CD4-positive, alpha-beta memory T cell (primary cell): ENCODE results near the gene SIGLEC7. TPM values are rescaled to one million over a fixed set of nuclear protein-coding genes. Genes with fewer than 3 reads are reported as not detected.
A peak's percentile ranks its signal among the peaks of the same experiment; 100 is the strongest.

Experiments
- CTCF ChIA-PET: fragments of 350-600 bp; sonication (Branson Sonifier 250); formaldehyde crosslinking; loops from one replicate; lab custom pipeline; 2021; ENCODE audit warnings: inconsistent platforms; ENCODE audit not compliant: partially characterized antibody; lab: Charles Lee
- POLR2A ChIA-PET: fragments of 350-600 bp; sonication (Branson Sonifier 250); formaldehyde crosslinking; loops from one replicate; lab custom pipeline; 2021; ENCODE audit not compliant: partially characterized antibody; lab: Charles Lee
- DNase-seq, 5 donors: peaks; one replicate each; pipeline versions ENCODE4 v3.0.0 to v3.0.0-alpha.2; 2020 to 2022; ENCODE audit warnings: mixed read lengths in 1 of 5
- H3K27ac ChIP-seq: one replicate; pipeline ENCODE4 v1.7.0; 2013; ENCODE audit warnings: low read depth, low read length
- H3K27me3 ChIP-seq: 2 replicates; pipeline ENCODE4 v1.7.0; 2013; ENCODE audit warnings: mild to moderate bottlenecking, low read length, moderate library complexity; ENCODE audit not compliant: insufficient read depth
- H3K36me3 ChIP-seq: 2 replicates; pipeline ENCODE4 v1.7.0; 2013; ENCODE audit warnings: mild to moderate bottlenecking, low read length, moderate library complexity; ENCODE audit not compliant: insufficient read depth
- H3K4me1 ChIP-seq: 2 replicates; pipeline ENCODE4 v1.7.0; 2013; ENCODE audit warnings: mild to moderate bottlenecking, low read length, moderate library complexity; ENCODE audit not compliant: insufficient read depth
- H3K4me3 ChIP-seq, 2 donors: one replicate each; pipeline ENCODE4 v1.7.0; 2013; ENCODE audit warnings: low read length in 2 of 2, mild to moderate bottlenecking in 1 of 2
- H3K9me3 ChIP-seq, 2 donors: one replicate each; pipeline ENCODE4 v1.7.0; 2013; ENCODE audit warnings: low read length in 2 of 2, control low read depth in 1 of 2; ENCODE audit not compliant: control insufficient read depth in 1 of 2
- H3K27ac Mint-ChIP-seq, 7 donors: one replicate each; pipeline ENCODE4 v1.8.0; 2020 to 2021; ENCODE audit warnings: mixed read lengths in 7 of 7, mild to moderate bottlenecking in 6 of 7, inconsistent platforms in 3 of 7, moderate library complexity in 3 of 7
- H3K27me3 Mint-ChIP-seq, 2 donors: one replicate each; pipeline ENCODE4 v1.8.0; 2020 to 2021; ENCODE audit warnings: mixed read lengths in 2 of 2
- H3K36me3 Mint-ChIP-seq, 2 donors: one replicate each; pipeline ENCODE4 v1.8.0; 2020 to 2021; ENCODE audit warnings: mixed read lengths in 2 of 2, inconsistent platforms in 1 of 2, mild to moderate bottlenecking in 1 of 2
- H3K4me1 Mint-ChIP-seq, 4 donors: one replicate each; pipeline ENCODE4 v1.8.0; 2020 to 2021; ENCODE audit warnings: mixed read lengths in 4 of 4, mild to moderate bottlenecking in 1 of 4
- H3K4me3 Mint-ChIP-seq, 8 donors: one replicate each; pipeline ENCODE4 v1.8.0; 2020 to 2021; ENCODE audit warnings: mixed read lengths in 8 of 8, mild to moderate bottlenecking in 7 of 8, moderate library complexity in 6 of 8, inconsistent platforms in 3 of 8
- H3K9me3 Mint-ChIP-seq, 8 donors: one replicate each; pipeline ENCODE4 v1.8.0; 2020 to 2021; ENCODE audit warnings: mixed read lengths in 8 of 8, mild to moderate bottlenecking in 5 of 8, inconsistent platforms in 3 of 8, moderate library complexity in 1 of 8
- intact Hi-C: fragments of 100-400 bp; cut with micrococcal nuclease; formaldehyde crosslinking; loops from one replicate; pipeline ENCODE4 v1.15.1; 2023
- polyA plus RNA-seq, 2 donors: library from polyadenylated mRNA; unstranded; fragments of 300-500 nt; fragmentation: Illumina TruSeq; gene quantifications; one replicate each; pipeline ENCODE4 v1.2.3, GENCODE V29; 2021
- total RNA-seq, 2 experiments: library from RNA; stranded (reverse); gene quantifications; one replicate each; pipeline ENCODE4 v1.2.3, GENCODE V29; 2021

The SIGLEC7 gene
- total and polyA plus RNA-seq, 4 experiments from 2014 or later: 0.25 to 0.57 (median 0.52) TPM; not detected in 1

DNA sequence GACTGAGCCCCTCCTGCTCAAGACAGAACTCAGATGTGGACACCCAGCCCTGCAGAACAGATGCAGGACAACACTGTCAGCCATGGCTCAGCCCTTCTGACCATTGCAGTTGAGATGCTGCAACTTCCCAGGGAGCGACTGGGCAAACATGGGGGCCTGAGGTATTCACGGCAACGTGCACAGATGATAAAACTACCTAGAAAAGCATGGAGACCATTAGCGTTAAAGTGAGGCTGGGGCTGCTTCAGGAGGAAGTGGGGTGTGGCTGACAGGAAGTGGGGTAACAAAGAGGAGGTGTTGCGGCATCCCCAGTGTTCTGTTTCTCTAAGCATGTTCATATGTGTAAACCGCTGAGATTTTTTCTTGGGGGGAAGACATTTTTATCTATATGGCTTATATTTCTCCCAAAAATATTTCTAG lies 18.7 kb upstream of the SIGLEC7 start:
- Histone ChIP-seq H3K27me3 (no peaks in the 10 kb centered on the region), H3K4me3 (peak overlapping the region; percentile 42 to 43), H3K36me3 (no peaks in the 10 kb centered on the region), H3K4me1 (peaks cover 72% of the 10 kb centered on the region), H3K27ac (peak overlapping the region; percentile 22), H3K9me3 (no peaks in the 10 kb centered on the region)
- H3K4me3 Mint-ChIP-seq: peak overlapping the region; percentile 68 to 87 (median 84)
- ChIA-PET POLR2A (interaction anchor here (0.9 to 2.3 kb wide), 4 partner anchors 9 to 34 kb away, joined by 3 to 8 read pairs (median 5); no protein-coding TSS in a partner anchor), CTCF (interaction anchor here (1.0 to 1.5 kb wide), 2 partner anchors 22 to 34 kb away, joined by 3 read pairs; no protein-coding TSS in a partner anchor)
- intact Hi-C loops: loop anchor here (1.0 kb wide), 1 partner anchor 15 kb away; the partner anchor contains the start of gene CTU1
- H3K27ac Mint-ChIP-seq: peak overlapping the region; percentile 78 to 94 (median 90)
- H3K27me3 Mint-ChIP-seq: no peaks in the 10 kb centered on the region
- peaks cover 0 to 4% (median 0%) of the 10 kb centered on the region in 8 donors for H3K9me3 Mint-ChIP-seq
- peak; percentile 64 to 72 (median 69) for DNase-seq
- peaks cover 48 to 89% (median 68%) of the 10 kb centered on the region in 4 donors for H3K4me1 Mint-ChIP-seq
- peaks cover 5 to 6% of the 10 kb centered on the region in 2 donors for H3K36me3 Mint-ChIP-seq

DNA sequence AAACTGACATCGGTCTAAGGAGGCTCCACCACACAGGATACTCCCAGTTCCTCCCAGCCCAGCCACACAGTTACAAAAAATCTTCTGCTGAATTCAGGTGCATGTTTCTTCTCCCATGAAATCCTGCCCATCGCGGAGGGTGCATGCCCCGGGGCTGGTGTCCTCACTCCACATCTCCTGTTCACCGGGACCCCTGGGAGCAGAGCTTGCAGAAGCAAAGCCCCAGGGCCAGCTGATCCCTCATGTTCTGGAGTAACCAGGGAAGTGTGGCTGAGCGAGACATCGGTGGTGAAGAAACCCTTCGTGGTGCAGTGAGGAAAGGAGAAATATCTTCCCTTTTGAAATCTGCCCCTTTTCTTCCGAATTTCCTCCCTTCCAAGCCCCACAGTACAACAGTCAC lies 18.3 kb upstream of the SIGLEC7 start:
- H3K27ac ChIP-seq: peak overlapping the region; percentile 22
- peaks cover 76% of the 10 kb centered on the region for H3K4me1 ChIP-seq
- H3K4me3 ChIP-seq: peak overlapping the region; percentile 37 to 43
- Mint-ChIP-seq H3K27ac (peak overlapping the region; percentile 78 to 94 (median 90)), H3K36me3 (peaks cover 5 to 6% of the 10 kb centered on the region in 2 donors), H3K9me3 (peaks cover 0 to 4% (median 0%) of the 10 kb centered on the region in 8 donors), H3K4me3 (peak overlapping the region; percentile 68 to 87 (median 84)), H3K27me3 (no peaks in the 10 kb centered on the region), H3K4me1 (peaks cover 52 to 92% (median 71%) of the 10 kb centered on the region in 4 donors)
- intact Hi-C loops: loop anchor here (1.0 kb wide), 1 partner anchor 16 kb away; the partner anchor contains the start of gene CTU1
- H3K9me3 ChIP-seq: no peaks in the 10 kb centered on the region
- no peak for DNase-seq
- H3K27me3 ChIP-seq: no peaks in the 10 kb centered on the region
- ChIA-PET CTCF (interaction anchor here (1.0 to 1.5 kb wide), 2 partner anchors 23 to 34 kb away, joined by 3 read pairs; no protein-coding TSS in a partner anchor), POLR2A (interaction anchor here (0.9 to 2.3 kb wide), 5 partner anchors 8 to 34 kb away, joined by 3 to 8 read pairs (median 4); no protein-coding TSS in a partner anchor)
- no peaks in the 10 kb centered on the region for H3K36me3 ChIP-seq

DNA sequence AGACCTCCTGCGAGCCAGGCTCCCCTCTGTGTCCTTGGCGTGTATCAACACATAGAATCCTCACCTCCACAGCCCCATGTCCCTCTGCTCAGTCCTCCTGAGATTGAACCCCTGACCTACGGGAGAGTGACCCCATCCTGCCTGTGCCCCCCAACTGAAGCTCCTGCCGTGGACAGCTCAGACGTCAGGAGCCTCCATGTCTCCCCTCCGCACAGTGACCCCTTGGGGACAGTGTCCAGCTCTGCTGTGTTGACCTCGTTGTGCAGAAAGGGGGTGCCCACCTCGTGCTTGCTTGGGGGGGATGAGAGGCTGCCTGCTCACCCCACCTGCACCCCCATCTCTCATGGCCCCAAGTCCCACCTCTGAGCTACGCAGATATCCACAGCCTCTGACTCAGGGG lies 17.9 kb upstream of the SIGLEC7 start:
- H3K27ac ChIP-seq: peak overlapping the region; percentile 22
- peaks cover 5 to 6% of the 10 kb centered on the region in 2 donors for H3K36me3 Mint-ChIP-seq
- H3K9me3 Mint-ChIP-seq: peaks cover 0 to 4% (median 0%) of the 10 kb centered on the region in 8 donors
- intact Hi-C loops: no loop called here
- ChIA-PET CTCF (interaction anchor here (1.0 to 1.5 kb wide), 2 partner anchors 23 to 34 kb away, joined by 3 read pairs; no protein-coding TSS in a partner anchor), POLR2A (interaction anchor here (0.9 to 1.8 kb wide), 4 partner anchors 8 to 34 kb away, joined by 3 to 6 read pairs (median 4); no protein-coding TSS in a partner anchor)
- H3K4me1 Mint-ChIP-seq: peaks cover 51 to 92% (median 69%) of the 10 kb centered on the region in 4 donors
- peak overlapping the region in 7 of 8 donors; percentile 78 to 87 (median 84) for H3K4me3 Mint-ChIP-seq
- DNase-seq: no peak
- no peaks in the 10 kb centered on the region for H3K27me3 ChIP-seq
- H3K9me3 ChIP-seq: no peaks in the 10 kb centered on the region
- peak overlapping the region; percentile 78 to 94 (median 92) for H3K27ac Mint-ChIP-seq
- peak overlapping the region; percentile 37 to 43 for H3K4me3 ChIP-seq
- peaks cover 78% of the 10 kb centered on the region for H3K4me1 ChIP-seq
- H3K36me3 ChIP-seq: no peaks in the 10 kb centered on the region
- no peaks in the 10 kb centered on the region for H3K27me3 Mint-ChIP-seq

DNA sequence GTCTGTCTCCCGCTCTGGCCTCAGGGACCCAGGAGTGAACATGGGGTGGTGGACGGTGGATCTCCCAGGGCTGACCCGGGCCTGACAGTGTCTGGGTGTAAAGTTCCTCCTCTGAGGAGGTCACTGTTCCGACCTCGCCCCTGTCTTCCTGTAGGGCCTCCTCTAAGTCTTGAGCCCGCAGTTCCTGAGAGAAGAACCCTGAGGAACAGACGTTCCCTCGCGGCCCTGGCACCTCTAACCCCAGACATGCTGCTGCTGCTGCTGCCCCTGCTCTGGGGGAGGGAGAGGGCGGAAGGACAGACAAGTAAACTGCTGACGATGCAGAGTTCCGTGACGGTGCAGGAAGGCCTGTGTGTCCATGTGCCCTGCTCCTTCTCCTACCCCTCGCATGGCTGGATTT lies 17.4 kb upstream of the SIGLEC7 start, which contains the start of gene SIGLEC9:
SIGLEC9 (plus strand) TSS at position 178 of the 400 bp plus-strand sequence; CDS start at position 247, 69 bp downstream.
- peaks cover 5 to 6% of the 10 kb centered on the region in 2 donors for H3K36me3 Mint-ChIP-seq
- ChIA-PET CTCF (interaction anchor here (1.5 kb wide), 1 partner anchor 24 kb away, joined by 3 read pairs; no protein-coding TSS in a partner anchor), POLR2A (interaction anchor here (1.1 to 1.8 kb wide), 2 partner anchors 7 to 9 kb away, joined by 4 to 6 read pairs; no protein-coding TSS in a partner anchor)
- peak within 1 kb of the TSS; percentile 81 to 94 (median 92) for H3K27ac Mint-ChIP-seq
- Histone ChIP-seq H3K27me3 (no peaks in the 10 kb centered on the region), H3K36me3 (no peaks in the 10 kb centered on the region), H3K9me3 (no peaks in the 10 kb centered on the region), H3K4me1 (peaks cover 78% of the 10 kb centered on the region), H3K4me3 (peak within 1 kb of the TSS; percentile 37 to 43), H3K27ac (peak within 1 kb of the TSS; percentile 22)
- H3K9me3 Mint-ChIP-seq: peaks cover 0 to 4% (median 0%) of the 10 kb centered on the region in 8 donors
- no peaks in the 10 kb centered on the region for H3K27me3 Mint-ChIP-seq
- peak within 1 kb of the TSS; percentile 57 to 87 (median 84) for H3K4me3 Mint-ChIP-seq
- DNase-seq: no peak
- peaks cover 51 to 90% (median 69%) of the 10 kb centered on the region in 4 donors for H3K4me1 Mint-ChIP-seq
- intact Hi-C loops: no loop called here

DNA sequence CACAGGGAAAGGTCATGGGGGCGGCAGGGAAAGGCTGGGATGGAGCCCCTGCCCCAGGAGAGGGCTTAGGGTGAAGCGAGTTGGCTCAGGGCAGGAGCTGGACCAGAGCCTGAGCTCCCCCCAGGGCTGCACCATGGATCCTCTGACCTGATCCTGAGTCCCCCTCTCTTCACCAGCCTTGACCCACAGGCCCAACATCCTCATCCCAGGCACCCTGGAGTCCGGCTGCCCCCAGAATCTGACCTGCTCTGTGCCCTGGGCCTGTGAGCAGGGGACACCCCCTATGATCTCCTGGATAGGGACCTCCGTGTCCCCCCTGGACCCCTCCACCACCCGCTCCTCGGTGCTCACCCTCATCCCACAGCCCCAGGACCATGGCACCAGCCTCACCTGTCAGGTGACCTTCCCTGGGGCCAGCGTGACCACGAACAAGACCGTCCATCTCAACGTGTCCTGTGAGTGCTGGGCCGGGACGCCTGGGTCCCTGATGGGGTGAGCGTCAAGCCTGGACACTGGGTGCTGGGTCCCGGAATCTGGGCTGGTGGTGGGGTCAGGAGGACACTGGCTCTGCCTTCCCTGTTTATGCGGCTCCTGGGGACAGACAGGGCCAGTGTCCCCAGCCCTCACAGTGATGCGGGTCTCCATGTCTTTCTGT lies 16.6 kb upstream of the SIGLEC7 start:
- Histone ChIP-seq H3K4me3 (no peak overlapping the region), H3K27me3 (no peaks in the 10 kb centered on the region), H3K9me3 (no peaks in the 10 kb centered on the region), H3K4me1 (peaks cover 85% of the 10 kb centered on the region), H3K27ac (no peak overlapping the region), H3K36me3 (no peaks in the 10 kb centered on the region)
- Mint-ChIP-seq H3K9me3 (peaks cover 0 to 4% (median 0%) of the 10 kb centered on the region in 8 donors), H3K4me3 (peak overlapping the region in 5 of 8 donors; percentile 66 to 85 (median 73)), H3K27ac (peak overlapping the region; percentile 68 to 94 (median 86)), H3K4me1 (peaks cover 47 to 91% (median 68%) of the 10 kb centered on the region in 4 donors), H3K36me3 (peaks cover 6% of the 10 kb centered on the region in 2 donors), H3K27me3 (no peaks in the 10 kb centered on the region)
- DNase-seq: no peak
- intact Hi-C loops: no loop called here
- ChIA-PET CTCF (no interaction called here), POLR2A (no interaction called here)

DNA sequence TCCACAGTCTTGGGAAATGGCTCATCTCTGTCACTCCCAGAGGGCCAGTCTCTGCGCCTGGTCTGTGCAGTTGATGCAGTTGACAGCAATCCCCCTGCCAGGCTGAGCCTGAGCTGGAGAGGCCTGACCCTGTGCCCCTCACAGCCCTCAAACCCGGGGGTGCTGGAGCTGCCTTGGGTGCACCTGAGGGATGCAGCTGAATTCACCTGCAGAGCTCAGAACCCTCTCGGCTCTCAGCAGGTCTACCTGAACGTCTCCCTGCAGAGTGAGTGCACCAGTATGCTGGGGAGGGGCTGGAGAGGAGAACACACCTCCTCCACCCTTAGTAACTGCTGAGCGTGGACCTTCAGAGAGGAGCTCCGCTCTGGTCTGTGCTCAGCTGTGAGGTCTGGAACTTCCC lies 15.1 kb upstream of the SIGLEC7 start:
- H3K27ac ChIP-seq: no peak overlapping the region
- DNase-seq: no peak

More for the DNA sequence above, 15.1 kb upstream of the SIGLEC7 start:
- H3K9me3 ChIP-seq: no peaks in the 10 kb centered on the region
- no peaks in the 10 kb centered on the region for H3K36me3 ChIP-seq
- Mint-ChIP-seq H3K27ac (peak overlapping the region in 5 of 7 donors; percentile 77 to 92 (median 81)), H3K4me3 (peak overlapping the region in 2 of 8 donors; percentile 13 to 69), H3K4me1 (peaks cover 45 to 91% (median 69%) of the 10 kb centered on the region in 4 donors), H3K36me3 (peaks cover 6 to 12% of the 10 kb centered on the region in 2 donors), H3K9me3 (peaks cover 0 to 4% (median 0%) of the 10 kb centered on the region in 8 donors), H3K27me3 (no peaks in the 10 kb centered on the region)
- no peaks in the 10 kb centered on the region for H3K27me3 ChIP-seq
- no peak overlapping the region for H3K4me3 ChIP-seq
- CTCF ChIA-PET: interaction anchor here (1.0 kb wide), 1 partner anchor 22 kb away, joined by 3 read pairs; no protein-coding TSS in a partner anchor
- peaks cover 93% of the 10 kb centered on the region for H3K4me1 ChIP-seq
- intact Hi-C loops: no loop called here
- POLR2A ChIA-PET: no interaction called here
